Trophoblast cell (in vitro differentiated cells and primary cell): Measurements from ENCODE around the gene IL9R.
"Not testable (repeated sequence)": the region's sequence is repeated elsewhere in the genome, so short reads cannot be mapped to it uniquely, and the experiment has no call there.

Experiments used
- DNase-seq, 2 donors: peaks; one replicate each; pipeline ENCODE4 v3.0.0-alpha.2; 2016
- H2AFZ ChIP-seq: 2 replicates; pipeline ENCODE4 v1.6.1; 2013; ENCODE audit warnings: low read length, moderate library complexity, mild to moderate bottlenecking; ENCODE audit not compliant: insufficient read depth, poor library complexity
- H2AK5ac ChIP-seq: 2 replicates; pipeline ENCODE4 v1.6.1; 2013; ENCODE audit warnings: mild to moderate bottlenecking, low read length
- H2BK120ac ChIP-seq: 2 replicates; pipeline ENCODE4 v1.6.1; 2013; ENCODE audit warnings: low read length, mild to moderate bottlenecking, moderate library complexity; ENCODE audit not compliant: insufficient read depth, poor library complexity
- H2BK12ac ChIP-seq: 2 replicates; pipeline ENCODE4 v1.6.1; 2013; ENCODE audit warnings: mild to moderate bottlenecking, low read length, moderate library complexity
- H2BK5ac ChIP-seq: 2 replicates; pipeline ENCODE4 v1.6.1; 2013; ENCODE audit warnings: low read length, low read depth, moderate library complexity, mild to moderate bottlenecking; ENCODE audit not compliant: poor library complexity
- H3K14ac ChIP-seq: 2 replicates; pipeline ENCODE4 v1.6.1; 2013; ENCODE audit warnings: mild to moderate bottlenecking, low read length
- H3K18ac ChIP-seq: 2 replicates; pipeline ENCODE4 v1.6.1; 2013; ENCODE audit warnings: mild to moderate bottlenecking, low read length
- H3K23ac ChIP-seq: 2 replicates; pipeline ENCODE4 v1.6.1; 2013; ENCODE audit warnings: low read length
- H3K27ac ChIP-seq: 2 replicates; pipeline ENCODE4 v1.5.1; 2013; ENCODE audit warnings: low read depth, mild to moderate bottlenecking, inconsistent platforms, low read length, moderate library complexity
- H3K27me3 ChIP-seq: 2 replicates; pipeline ENCODE4 v1.6.1; 2013; ENCODE audit warnings: inconsistent platforms, mild to moderate bottlenecking, low read length, moderate library complexity; ENCODE audit not compliant: insufficient read depth
- H3K36me3 ChIP-seq, 2 experiments: 1 replicate in 1 of 2; 2 replicates in 1 of 2; pipeline ENCODE4 v1.6.1; 2013; ENCODE audit warnings: low read length in 2 of 2, mild to moderate bottlenecking in 2 of 2, moderate library complexity in 1 of 2; ENCODE audit not compliant: insufficient read depth in 2 of 2, control insufficient read depth in 1 of 2
- H3K4ac ChIP-seq: 2 replicates; pipeline ENCODE4 v1.6.1; 2013; ENCODE audit warnings: low read depth, mild to moderate bottlenecking, low read length, moderate library complexity
- H3K4me1 ChIP-seq, 2 experiments: 1 replicate in 1 of 2; 2 replicates in 1 of 2; pipeline ENCODE4 v1.6.1; 2013; ENCODE audit warnings: low read length in 2 of 2, mild to moderate bottlenecking in 2 of 2, moderate library complexity in 1 of 2; ENCODE audit not compliant: insufficient read depth in 2 of 2, control insufficient read depth in 1 of 2
- H3K4me2 ChIP-seq: 2 replicates; pipeline ENCODE4 v1.6.1; 2013; ENCODE audit warnings: inconsistent platforms, mild to moderate bottlenecking, low read length, moderate library complexity
- H3K4me3 ChIP-seq: 2 replicates; pipeline ENCODE4 v1.5.1; 2013; ENCODE audit warnings: mild to moderate bottlenecking, low read depth, low read length, inconsistent platforms
- H3K79me1 ChIP-seq: one replicate; pipeline ENCODE4 v1.6.1; 2013; ENCODE audit warnings: low read length
- H3K79me2 ChIP-seq: 2 replicates; pipeline ENCODE4 v1.6.1; 2013; ENCODE audit warnings: low read length, mild to moderate bottlenecking; ENCODE audit not compliant: control insufficient read depth, insufficient read depth, poor library complexity
- H3K9ac ChIP-seq: 2 replicates; pipeline ENCODE4 v1.6.1; 2013; ENCODE audit warnings: mild to moderate bottlenecking, low read length
- H3K9me3 ChIP-seq: 2 replicates; pipeline ENCODE4 v1.6.1; 2013; ENCODE audit warnings: low read depth, mild to moderate bottlenecking, control low read depth, inconsistent platforms, low read length; ENCODE audit not compliant: insufficient read depth
- H4K12ac ChIP-seq: 2 replicates; pipeline ENCODE4 v1.6.1; 2013; ENCODE audit warnings: low read depth, mild to moderate bottlenecking, low read length, moderate library complexity
- H4K8ac ChIP-seq: 2 replicates; pipeline ENCODE4 v1.6.1; 2013; ENCODE audit warnings: low read depth, mild to moderate bottlenecking, low read length, moderate library complexity
- H4K91ac ChIP-seq: one replicate; pipeline ENCODE4 v1.6.1; 2013; ENCODE audit warnings: low read depth, mild to moderate bottlenecking, low read length, moderate library complexity

IL9R gene

DNA sequence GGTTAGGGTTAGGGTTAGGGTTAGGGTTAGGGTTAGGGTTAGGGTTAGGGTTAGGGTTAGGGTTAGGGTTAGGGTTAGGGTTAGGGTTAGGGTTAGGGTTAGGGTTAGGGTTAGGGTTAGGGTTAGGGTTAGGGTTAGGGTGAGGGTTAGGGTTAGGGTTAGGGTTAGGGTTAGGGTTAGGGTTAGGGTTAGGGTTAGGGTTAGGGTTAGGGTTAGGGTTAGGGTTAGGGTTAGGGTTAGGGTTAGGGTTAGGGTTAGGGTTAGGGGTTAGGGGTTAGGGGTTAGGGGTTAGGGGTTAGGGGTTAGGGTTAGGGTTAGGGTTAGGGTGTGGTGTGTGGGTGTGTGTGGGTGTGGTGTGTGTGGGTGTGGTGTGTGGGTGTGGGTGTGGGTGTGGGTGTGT, 33.0 kb downstream of the IL9R start:
- not testable (repeated sequence) for H4K8ac ChIP-seq, H3K36me3 ChIP-seq, H3K4ac ChIP-seq, H2BK5ac ChIP-seq, H3K23ac ChIP-seq, H2AK5ac ChIP-seq, H3K4me1 ChIP-seq, H3K18ac ChIP-seq, H2AFZ ChIP-seq, H3K4me2 ChIP-seq, H2BK12ac ChIP-seq, H3K27me3 ChIP-seq, H3K4me3 ChIP-seq, H3K27ac ChIP-seq, H4K91ac ChIP-seq, H3K9me3 ChIP-seq, DNase-seq, H4K12ac ChIP-seq, H3K14ac ChIP-seq, H3K79me1 ChIP-seq, H3K79me2 ChIP-seq, H3K9ac ChIP-seq, H2BK120ac ChIP-seq
